ENCODE results near the gene GARS1.

GARS1 gene

GRCh38 chr7:30667172-30667571 lies 72.5 kb downstream of the GARS1 start:
- H3K36me3 Mint-ChIP-seq = no peaks in the 10 kb centered on the region
- no peak for ATAC-seq
- peaks cover 5% of the 10 kb centered on the region for H3K9me3 Mint-ChIP-seq
- H3K4me1 Mint-ChIP-seq = no peaks in the 10 kb centered on the region
- no peak overlapping the region for H3K4me3 Mint-ChIP-seq
- H3K27ac Mint-ChIP-seq = no peak overlapping the region
- peaks cover 35% of the 10 kb centered on the region for H3K27me3 Mint-ChIP-seq

- Mint-ChIP-seq H3K36me3 (no peaks in the 10 kb centered on the region), H3K27ac (no peak overlapping the region), H3K9me3 (peaks cover 5% of the 10 kb centered on the region), H3K4me3 (no peak overlapping the region), H3K27me3 (peaks cover 35% of the 10 kb centered on the region), H3K4me1 (no peaks in the 10 kb centered on the region)
- no peak for ATAC-seq
Measured at GRCh38 chr7:30668102-30668501, 73.4 kb downstream of the GARS1 start.

GRCh38 chr7:30671793-30672465 lies 77.3 kb downstream of the GARS1 start:
- Mint-ChIP-seq H3K4me1 (no peaks in the 10 kb centered on the region), H3K9me3 (peaks cover 5% of the 10 kb centered on the region), H3K36me3 (no peaks in the 10 kb centered on the region), H3K4me3 (no peak overlapping the region), H3K27me3 (peaks cover 34% of the 10 kb centered on the region), H3K27ac (no peak overlapping the region)
- ATAC-seq = no peak

- no peaks in the 10 kb centered on the region for H3K36me3 Mint-ChIP-seq
- no peaks in the 10 kb centered on the region for H3K4me1 Mint-ChIP-seq
- no peak overlapping the region for H3K27ac Mint-ChIP-seq
- no peak overlapping the region for H3K4me3 Mint-ChIP-seq
- peaks cover 52% of the 10 kb centered on the region for H3K27me3 Mint-ChIP-seq
- ATAC-seq = no peak
- peaks cover 5% of the 10 kb centered on the region for H3K9me3 Mint-ChIP-seq
Measured at GRCh38 chr7:30674420-30674819, 79.7 kb downstream of the GARS1 start.

GRCh38 chr7:30674876-30675275 lies 80.2 kb downstream of the GARS1 start:
- Mint-ChIP-seq H3K4me1 (no peaks in the 10 kb centered on the region), H3K4me3 (no peak overlapping the region)

GRCh38 chr7:30678805-30679204 lies 84.1 kb downstream of the GARS1 start:
- Mint-ChIP-seq H3K9me3 (no peaks in the 10 kb centered on the region), H3K4me3 (no peak overlapping the region), H3K36me3 (no peaks in the 10 kb centered on the region), H3K27me3 (peaks cover 64% of the 10 kb centered on the region), H3K4me1 (peaks cover 16% of the 10 kb centered on the region), H3K27ac (no peak overlapping the region)
- ATAC-seq = no peak

More at GRCh38 chr7:30674876-30675275, 80.2 kb downstream of the GARS1 start:
- no peaks in the 10 kb centered on the region for H3K36me3 Mint-ChIP-seq
- H3K9me3 Mint-ChIP-seq = peaks cover 5% of the 10 kb centered on the region
- no peak overlapping the region for H3K27ac Mint-ChIP-seq
- no peak for ATAC-seq
- H3K27me3 Mint-ChIP-seq = peaks cover 51% of the 10 kb centered on the region

GRCh38 chr7:30679664-30680063 lies 85.0 kb downstream of the GARS1 start:
- ATAC-seq = no peak
- no peaks in the 10 kb centered on the region for H3K36me3 Mint-ChIP-seq
- H3K4me1 Mint-ChIP-seq = peaks cover 16% of the 10 kb centered on the region
- no peaks in the 10 kb centered on the region for H3K9me3 Mint-ChIP-seq
- peaks cover 73% of the 10 kb centered on the region for H3K27me3 Mint-ChIP-seq
- no peak overlapping the region for H3K27ac Mint-ChIP-seq
- H3K4me3 Mint-ChIP-seq = no peak overlapping the region

- no peak overlapping the region for H3K27ac Mint-ChIP-seq
- no peaks in the 10 kb centered on the region for H3K36me3 Mint-ChIP-seq
- H3K4me3 Mint-ChIP-seq = peak overlapping the region; percentile 57
- no peaks in the 10 kb centered on the region for H3K9me3 Mint-ChIP-seq
- H3K4me1 Mint-ChIP-seq = peaks cover 16% of the 10 kb centered on the region
- ATAC-seq = no peak
- H3K27me3 Mint-ChIP-seq = peaks cover 71% of the 10 kb centered on the region
Measured at GRCh38 chr7:30681331-30681797, 86.7 kb downstream of the GARS1 start.

- H3K27ac Mint-ChIP-seq = no peak overlapping the region
- H3K27me3 Mint-ChIP-seq = peaks cover 67% of the 10 kb centered on the region
- no peaks in the 10 kb centered on the region for H3K36me3 Mint-ChIP-seq
- peak overlapping the region; percentile 57 for H3K4me3 Mint-ChIP-seq
- H3K4me1 Mint-ChIP-seq = peaks cover 16% of the 10 kb centered on the region
- no peaks in the 10 kb centered on the region for H3K9me3 Mint-ChIP-seq
- peak; percentile 3 for ATAC-seq
Measured at GRCh38 chr7:30681815-30682211, 87.1 kb downstream of the GARS1 start.

GRCh38 chr7:30682212-30683083 lies 87.8 kb downstream of the GARS1 start, which contains the start of gene CRHR2:
CRHR2 (minus strand) TSS chr7:30682456; CDS start chr7:30682280, 176 bp downstream.
- Mint-ChIP-seq H3K27me3 (peaks cover 67% of the 10 kb centered on the region), H3K27ac (no peak within 1 kb of the TSS), H3K4me3 (peak within 1 kb of the TSS; percentile 58), H3K36me3 (no peaks in the 10 kb centered on the region), H3K9me3 (no peaks in the 10 kb centered on the region), H3K4me1 (peaks cover 16% of the 10 kb centered on the region)
- ATAC-seq = peak; percentile 53

GRCh38 chr7:30683306-30683705 lies 88.6 kb downstream of the GARS1 start:
- H3K27me3 Mint-ChIP-seq = peaks cover 66% of the 10 kb centered on the region
- H3K36me3 Mint-ChIP-seq = no peaks in the 10 kb centered on the region
- peaks cover 16% of the 10 kb centered on the region for H3K4me1 Mint-ChIP-seq
- no peak for ATAC-seq
- H3K4me3 Mint-ChIP-seq = no peak overlapping the region
- no peak overlapping the region for H3K27ac Mint-ChIP-seq
- H3K9me3 Mint-ChIP-seq = no peaks in the 10 kb centered on the region
